Naive thymus-derived CD8-positive, alpha-beta T cell (primary cell): ENCODE results near the gene ATXN10. TPM values are rescaled to one million over a fixed set of nuclear protein-coding genes. Genes with fewer than 3 reads are reported as not detected.

ENCODE experiments used
- ATAC-seq, 2 donors: fragments of 150-1000 bp; cut with Tn5 transposase in 1 of 2; sonication (Bioruptor Pico), chemical (Tn5 transposase) in 1 of 2; 1 replicate in 1 of 2; 2 replicates in 1 of 2; pipeline ENCODE4 v1.10.0; 2021; ENCODE audit warnings: mild to moderate bottlenecking in 2 of 2, moderate library complexity in 2 of 2
- POLR2A ChIA-PET: fragments of 350-600 bp; sonication (Branson Sonifier 250); formaldehyde crosslinking; loops from one replicate; lab custom pipeline; 2021; ENCODE audit warnings: antibody characterized with exemption; lab: Charles Lee
- DNase-seq, 10 donors: peaks; one replicate each; pipeline versions ENCODE4 v3.0.0 to v3.0.0-alpha.2; 2020 to 2022
- H3K27ac Mint-ChIP-seq, 10 donors: one replicate each; pipeline ENCODE4 v1.8.0; 2020 to 2022; ENCODE audit warnings: mild to moderate bottlenecking in 10 of 10, mixed read lengths in 10 of 10, moderate library complexity in 4 of 10, inconsistent platforms in 1 of 10
- H3K27me3 Mint-ChIP-seq, 5 donors: one replicate each; pipeline ENCODE4 v1.8.0; 2021 to 2022; ENCODE audit warnings: mixed read lengths in 5 of 5
- H3K36me3 Mint-ChIP-seq, 3 donors: one replicate each; pipeline ENCODE4 v1.8.0; 2020 to 2022; ENCODE audit warnings: mixed read lengths in 3 of 3, mild to moderate bottlenecking in 2 of 3, inconsistent platforms in 1 of 3
- H3K4me1 Mint-ChIP-seq, 4 donors: one replicate each; pipeline ENCODE4 v1.8.0; 2021 to 2022; ENCODE audit warnings: mixed read lengths in 4 of 4
- H3K4me3 Mint-ChIP-seq, 10 donors: one replicate each; pipeline ENCODE4 v1.8.0; 2020 to 2022; ENCODE audit warnings: mild to moderate bottlenecking in 10 of 10, mixed read lengths in 10 of 10, moderate library complexity in 6 of 10, inconsistent platforms in 1 of 10
- H3K9me3 Mint-ChIP-seq, 9 donors: one replicate each; pipeline ENCODE4 v1.8.0; 2020 to 2022; ENCODE audit warnings: mixed read lengths in 9 of 9, mild to moderate bottlenecking in 3 of 9, inconsistent platforms in 1 of 9, moderate library complexity in 1 of 9
- polyA plus RNA-seq, 3 donors: library from polyadenylated mRNA; unstranded; fragments of 300-500 nt; fragmentation: Illumina TruSeq; gene quantifications; one replicate each; pipeline ENCODE4 v1.2.3, GENCODE V29; 2021
- total RNA-seq, 8 experiments: library from RNA in 2 of 8; stranded (reverse) in 2 of 8; gene quantifications; one replicate each; pipeline ENCODE4 v1.2.3 and lab custom pipeline; 2021 to 2026

ATXN10 gene
- total and polyA plus RNA-seq, 5 experiments from 2014 or later = 77.4 to 117 (median 91.1) TPM

- POLR2A ChIA-PET = no interaction called here
- no peak overlapping the region for H3K4me3 Mint-ChIP-seq
- H3K4me1 Mint-ChIP-seq = no peaks in the 10 kb centered on the region
- ATAC-seq (no peak), DNase-seq (peak in 1 of 10 donors; percentile 38)
- H3K36me3 Mint-ChIP-seq = peaks cover 0 to 4% (median 0%) of the 10 kb centered on the region in 3 donors
- no peaks in the 10 kb centered on the region for H3K9me3 Mint-ChIP-seq
- peaks cover 11 to 75% (median 31%) of the 10 kb centered on the region in 5 donors for H3K27me3 Mint-ChIP-seq
- H3K27ac Mint-ChIP-seq = peak overlapping the region in 1 of 10 donors; percentile 4
Observed at GRCh38 chr22:45886540-45886939, 214.9 kb downstream of the ATXN10 start.

DNA sequence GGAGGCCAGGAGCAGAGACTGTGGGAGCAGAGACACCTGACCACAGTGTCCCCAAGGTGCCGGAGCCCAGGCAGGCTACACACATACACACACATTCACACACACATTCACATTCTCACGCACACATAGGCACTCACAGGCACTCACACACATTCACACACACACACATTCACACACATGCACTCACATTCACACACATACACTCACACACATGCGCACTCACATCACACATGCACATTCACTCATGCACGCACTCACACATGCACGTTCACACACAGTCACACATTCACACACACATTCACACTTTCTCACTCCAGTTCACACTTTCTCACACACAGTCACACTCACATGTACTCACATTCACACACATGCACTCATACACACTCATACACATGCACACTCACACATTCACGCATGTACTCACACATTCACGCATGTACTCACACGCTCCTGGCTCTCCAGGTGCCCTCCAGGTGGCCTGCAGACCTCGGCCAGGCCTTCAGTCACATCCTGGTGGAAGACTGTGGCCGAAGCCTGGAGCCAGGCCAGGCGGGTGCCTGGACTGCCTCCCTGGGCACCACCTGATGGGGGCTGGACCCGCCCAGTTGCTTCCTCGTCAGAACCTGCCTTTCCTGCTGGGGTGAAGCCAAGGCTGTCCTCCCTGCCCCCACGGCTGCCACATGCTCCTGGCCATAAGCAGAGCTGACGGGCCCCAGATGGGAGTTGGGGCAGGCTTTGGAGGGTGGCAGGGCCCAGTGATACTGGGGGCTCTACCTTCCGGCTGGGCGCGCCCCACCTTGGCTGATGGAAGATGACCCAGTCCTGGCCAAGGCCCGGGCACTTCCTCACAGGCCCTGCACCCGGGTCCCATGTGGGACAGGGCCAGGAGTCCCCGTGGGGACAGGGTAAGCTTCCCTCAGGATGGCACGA lies 215.8 kb downstream of the ATXN10 start:
- no peak overlapping the region for H3K27ac Mint-ChIP-seq
- H3K9me3 Mint-ChIP-seq = no peaks in the 10 kb centered on the region
- DNase-seq (peak in 1 of 10 donors; percentile 57), ATAC-seq (no peak)
- peaks cover 11 to 65% (median 32%) of the 10 kb centered on the region in 5 donors for H3K27me3 Mint-ChIP-seq
- H3K36me3 Mint-ChIP-seq = peaks cover 0 to 4% (median 0%) of the 10 kb centered on the region in 3 donors
- H3K4me3 Mint-ChIP-seq = no peak overlapping the region
- POLR2A ChIA-PET = no interaction called here
- no peaks in the 10 kb centered on the region for H3K4me1 Mint-ChIP-seq

- no peak for ATAC-seq
- H3K9me3 Mint-ChIP-seq = no peaks in the 10 kb centered on the region
- POLR2A ChIA-PET = no interaction called here
- H3K27ac Mint-ChIP-seq = no peak overlapping the region
- no peak overlapping the region for H3K4me3 Mint-ChIP-seq
- no peaks in the 10 kb centered on the region for H3K4me1 Mint-ChIP-seq
- H3K27me3 Mint-ChIP-seq = peaks cover 11 to 65% (median 31%) of the 10 kb centered on the region in 5 donors
- peaks cover 0 to 4% (median 0%) of the 10 kb centered on the region in 3 donors for H3K36me3 Mint-ChIP-seq
- peak in 1 of 10 donors; percentile 63 for DNase-seq
Observed at GRCh38 chr22:45888221-45889092, 216.8 kb downstream of the ATXN10 start.

- H3K36me3 Mint-ChIP-seq = no peaks in the 10 kb centered on the region
- DNase-seq = peak in 1 of 10 donors; percentile 60
- POLR2A ChIA-PET = no interaction called here
Observed at GRCh38 chr22:45889093-45889538, 217.5 kb downstream of the ATXN10 start.

GRCh38 chr22:45889539-45890350 lies 218.1 kb downstream of the ATXN10 start:
- H3K27ac Mint-ChIP-seq = no peak overlapping the region
- no peaks in the 10 kb centered on the region for H3K9me3 Mint-ChIP-seq
- peaks cover 9 to 68% (median 29%) of the 10 kb centered on the region in 5 donors for H3K27me3 Mint-ChIP-seq
- no peak for ATAC-seq
- H3K4me3 Mint-ChIP-seq = no peak overlapping the region
- H3K36me3 Mint-ChIP-seq = no peaks in the 10 kb centered on the region
- POLR2A ChIA-PET = no interaction called here
- H3K4me1 Mint-ChIP-seq = no peaks in the 10 kb centered on the region
- peak in 1 of 10 donors; percentile 51 for DNase-seq

More at GRCh38 chr22:45889093-45889538, 217.5 kb downstream of the ATXN10 start:
- Mint-ChIP-seq H3K27me3 (peaks cover 9 to 66% (median 29%) of the 10 kb centered on the region in 5 donors), H3K27ac (no peak overlapping the region), H3K4me3 (no peak overlapping the region), H3K4me1 (no peaks in the 10 kb centered on the region), H3K9me3 (no peaks in the 10 kb centered on the region)
- no peak for ATAC-seq

- Mint-ChIP-seq H3K36me3 (no peaks in the 10 kb centered on the region), H3K9me3 (no peaks in the 10 kb centered on the region), H3K4me3 (no peak overlapping the region), H3K27ac (no peak overlapping the region), H3K4me1 (no peaks in the 10 kb centered on the region), H3K27me3 (peaks cover 9 to 66% (median 29%) of the 10 kb centered on the region in 5 donors)
- DNase-seq (no peak), ATAC-seq (no peak)
- POLR2A ChIA-PET = no interaction called here
Observed at GRCh38 chr22:45890351-45890635, 218.7 kb downstream of the ATXN10 start.

GRCh38 chr22:45891021-45891421 lies 219.4 kb downstream of the ATXN10 start:
- peak in 1 of 10 donors; percentile 38 for DNase-seq
- H3K36me3 Mint-ChIP-seq = no peaks in the 10 kb centered on the region
- H3K9me3 Mint-ChIP-seq = no peaks in the 10 kb centered on the region
- peak overlapping the region in 1 of 10 donors; percentile 56 for H3K27ac Mint-ChIP-seq
- POLR2A ChIA-PET = no interaction called here
- peaks cover 9 to 63% (median 25%) of the 10 kb centered on the region in 5 donors for H3K27me3 Mint-ChIP-seq
- no peak for ATAC-seq
- no peaks in the 10 kb centered on the region for H3K4me1 Mint-ChIP-seq
- no peak overlapping the region for H3K4me3 Mint-ChIP-seq

DNA sequence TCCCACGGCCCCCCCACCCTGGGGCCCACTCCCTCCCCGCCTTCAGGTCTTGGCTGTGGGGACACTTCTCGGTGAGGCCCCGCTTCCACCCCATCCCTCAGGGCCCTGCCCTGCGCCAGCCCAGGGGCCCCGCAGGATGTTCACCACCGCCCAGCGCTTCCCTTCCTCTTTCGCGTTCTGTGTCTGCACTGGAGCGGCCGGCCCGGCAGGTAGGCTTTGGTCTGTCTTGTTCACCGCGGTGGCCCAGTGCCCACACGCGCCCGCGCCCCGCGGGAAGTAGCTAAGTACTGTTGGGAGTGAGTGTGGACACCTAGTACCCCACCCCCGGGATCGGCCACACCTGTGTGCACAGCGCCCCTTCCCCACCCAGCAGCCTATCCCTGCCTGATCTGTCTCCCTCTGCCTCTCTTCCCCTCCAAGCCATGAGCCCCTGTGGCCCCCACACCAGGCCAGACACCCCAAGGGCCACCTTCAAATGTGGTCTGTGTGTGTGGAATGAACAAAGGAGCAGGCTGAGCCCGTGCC lies 219.9 kb downstream of the ATXN10 start:
- H3K36me3 Mint-ChIP-seq = no peaks in the 10 kb centered on the region
- H3K9me3 Mint-ChIP-seq = no peaks in the 10 kb centered on the region
- peak in 1 of 10 donors; percentile 54 for DNase-seq
- peaks cover 8 to 58% (median 21%) of the 10 kb centered on the region in 5 donors for H3K27me3 Mint-ChIP-seq
- H3K27ac Mint-ChIP-seq = no peak overlapping the region
- no peaks in the 10 kb centered on the region for H3K4me1 Mint-ChIP-seq
- POLR2A ChIA-PET = no interaction called here
- ATAC-seq = no peak
- no peak overlapping the region for H3K4me3 Mint-ChIP-seq

DNA sequence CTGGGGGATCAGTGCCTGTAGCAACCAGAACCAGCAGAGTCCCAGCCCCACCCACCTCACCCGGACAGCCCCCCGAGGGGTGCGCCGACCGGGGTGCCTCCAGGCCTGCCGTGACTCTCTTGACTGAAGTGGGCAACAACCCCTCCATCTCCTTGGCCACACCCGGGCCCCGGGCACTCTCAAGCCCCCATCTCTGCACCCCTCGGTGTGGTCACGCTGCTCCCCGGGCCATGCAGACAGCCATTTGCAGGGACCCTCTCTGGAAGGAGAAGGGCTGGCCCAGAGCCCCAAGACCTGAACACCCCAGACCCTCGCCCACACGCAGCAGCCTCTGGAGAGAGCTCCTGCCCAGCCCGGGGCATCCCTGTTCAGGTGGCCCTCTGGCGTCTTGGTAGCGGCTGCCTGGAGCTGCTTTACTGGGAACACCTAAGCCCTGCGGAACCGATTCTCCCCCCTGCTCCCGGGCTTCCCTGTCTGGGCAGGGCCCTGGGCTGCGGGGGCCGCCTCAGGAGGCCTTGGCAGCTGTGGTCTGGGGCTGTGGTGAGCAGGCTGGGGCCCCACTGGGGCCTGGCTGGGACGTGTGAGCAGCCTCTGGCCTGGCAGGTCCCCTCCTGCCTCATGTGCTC lies 220.5 kb downstream of the ATXN10 start:
- Mint-ChIP-seq H3K4me3 (no peak overlapping the region), H3K27me3 (peaks cover 5 to 58% (median 17%) of the 10 kb centered on the region in 5 donors), H3K36me3 (no peaks in the 10 kb centered on the region), H3K27ac (no peak overlapping the region), H3K9me3 (no peaks in the 10 kb centered on the region), H3K4me1 (no peaks in the 10 kb centered on the region)
- peak in 1 of 10 donors; percentile 56 for DNase-seq
- ATAC-seq = no peak
- POLR2A ChIA-PET = no interaction called here

- Mint-ChIP-seq H3K36me3 (no peaks in the 10 kb centered on the region), H3K9me3 (no peaks in the 10 kb centered on the region), H3K4me1 (no peaks in the 10 kb centered on the region), H3K4me3 (no peak overlapping the region), H3K27ac (no peak overlapping the region), H3K27me3 (peaks cover 2 to 60% (median 13%) of the 10 kb centered on the region in 5 donors)
- ATAC-seq (no peak), DNase-seq (peak in 1 of 10 donors; percentile 40)
- POLR2A ChIA-PET = no interaction called here
Observed at GRCh38 chr22:45892681-45893461, 221.2 kb downstream of the ATXN10 start.

GRCh38 chr22:45893516-45893915 lies 221.9 kb downstream of the ATXN10 start:
- Mint-ChIP-seq H3K27ac (no peak overlapping the region), H3K9me3 (no peaks in the 10 kb centered on the region), H3K36me3 (no peaks in the 10 kb centered on the region), H3K4me1 (no peaks in the 10 kb centered on the region), H3K4me3 (no peak overlapping the region), H3K27me3 (peaks cover 2 to 57% (median 9%) of the 10 kb centered on the region in 5 donors)
- ATAC-seq (no peak), DNase-seq (no peak)
- POLR2A ChIA-PET = no interaction called here
